Measurements from ENCODE around the gene IKZF2. TPM values are rescaled to one million over a fixed set of nuclear protein-coding genes. Genes with fewer than 3 reads are reported as not detected.

Gene IKZF2
- total and polyA plus RNA-seq, 2 of the 4 experiments (the other 2 are of a cell fraction), result 2.1 to 25.5 TPM

DNA sequence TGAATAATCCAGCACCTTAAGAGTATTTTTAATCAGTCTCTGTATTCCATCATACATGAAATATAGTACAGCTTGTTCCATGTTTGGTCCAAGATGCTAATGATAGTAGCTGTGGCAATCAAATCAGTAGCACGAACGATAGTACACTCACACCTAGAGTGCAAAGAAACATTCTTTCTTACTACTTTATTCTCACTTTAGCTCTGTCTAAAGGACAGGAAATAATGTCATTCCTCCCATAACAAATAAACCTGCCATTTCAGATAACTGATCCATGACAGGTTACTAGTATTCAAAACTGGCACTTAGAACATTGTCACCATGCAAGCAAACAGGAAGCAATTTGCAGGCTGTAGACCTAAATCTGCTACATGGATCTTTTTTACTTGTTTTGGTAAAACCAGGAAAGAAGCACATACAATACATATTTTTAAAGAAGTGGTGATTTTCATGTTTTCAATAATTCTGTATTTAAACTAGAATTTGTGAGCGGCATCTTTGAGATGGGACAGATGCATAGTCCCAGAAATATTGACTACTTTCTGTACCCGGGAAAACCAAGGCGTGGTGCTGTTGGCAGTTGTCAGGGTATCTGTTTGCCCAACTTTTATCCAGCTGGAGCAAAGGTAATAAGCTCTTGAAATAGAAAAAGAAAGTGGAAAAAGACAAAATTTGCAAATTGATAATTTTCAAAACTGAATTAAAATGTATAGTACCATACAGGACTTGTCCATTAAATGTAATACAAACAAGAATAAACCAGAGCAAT, 49.5 kb downstream of the IKZF2 start:
- ATAC-seq (ENCODE audit: low read depth), result no peak

More for the DNA sequence above, 49.5 kb downstream of the IKZF2 start:
- Histone ChIP-seq H4K5ac (ENCODE audit: low read depth, low read length) (no peak overlapping the region), H3K4me3 (ENCODE audit: insufficient read depth, low read depth, low read length) (no peak overlapping the region), H3K9me1 (ENCODE audit: insufficient read depth, low read length) (no peaks in the 10 kb centered on the region), H3K27ac (ENCODE audit: insufficient read depth, low read length) (no peak overlapping the region), H3K18ac (ENCODE audit: low read depth, low read length) (no peak overlapping the region), H3K56ac (ENCODE audit: extremely low read depth, insufficient read depth, low read length) (no peak overlapping the region), H3K4me2 (ENCODE audit: low read depth, low read length) (no peak overlapping the region), H2BK120ac (ENCODE audit: low read depth, low read length) (no peak overlapping the region), H3K4ac (ENCODE audit: low read depth, low read length) (no peak overlapping the region), H2AFZ (replicated peaks; ENCODE audit: low read length, poor library complexity) (no peak overlapping the region), H3K36me3 (ENCODE audit: control insufficient read depth, insufficient read depth, low read length) (no peaks in the 10 kb centered on the region), H3K14ac (replicated peaks; ENCODE audit: low read depth, low read length) (no peak overlapping the region), H3K27me3 (ENCODE audit: control insufficient read depth, insufficient read depth, low read length) (no peaks in the 10 kb centered on the region), H2AK9ac (replicated peaks; ENCODE audit: low read depth, low read length, poor library complexity) (no peak overlapping the region), H2BK20ac (ENCODE audit: low read depth, low read length) (no peak overlapping the region), H3K9ac (ENCODE audit: low read depth, low read length) (no peak overlapping the region), H3K79me1 (ENCODE audit: low read depth in 1 of 2, low read length in 2 of 2) (peaks cover 0 to 5% of the 10 kb centered on the region in 2 experiments; a peak in 1 of 4 replicates), H3K9me3 (ENCODE audit: control insufficient read depth, insufficient read depth, low read length) (no peaks in the 10 kb centered on the region), H4K20me1 (ENCODE audit: insufficient read depth, low read length) (no peaks in the 10 kb centered on the region), H3K23ac (ENCODE audit: low read depth, low read length) (no peak overlapping the region), H4K91ac (ENCODE audit: insufficient read depth, low read depth, low read length) (no peak overlapping the region), H2BK15ac (ENCODE audit: low read depth, low read length) (no peak overlapping the region), H2AK5ac (ENCODE audit: low read depth, low read length) (no peak overlapping the region), H3K4me1 (ENCODE audit: control insufficient read depth, insufficient read depth, low read length) (no peaks in the 10 kb centered on the region), H2BK5ac (ENCODE audit: low read depth, low read length, poor library complexity, severe bottlenecking) (no peak overlapping the region), H4K8ac (ENCODE audit: low read depth in 2 of 2, low read length in 2 of 2) (no peak overlapping the region)
- CTCF ChIA-PET, result no interaction called here
- no peak for DNase-seq
- POLR2A ChIA-PET (ENCODE audit: unreplicated experiment), result no interaction called here
- dilution Hi-C loops (cut with HindIII; ENCODE audit: low sequenced_read_pairs, unreplicated experiment), result no loop called here
- in situ Hi-C loops (cut with MboI; ENCODE audit: low sequenced_read_pairs), result no loop called here
- no TSS peak for BruUV-seq (replicated peaks)
- no peak for TF ChIP-seq SMC3 (IDR thresholded peaks at IDR 0.05; ENCODE audit: low read depth, low read length)
- no peak for TF ChIP-seq MXI1 (IDR thresholded peaks at IDR 0.05; ENCODE audit: borderline replicate concordance, low read depth, low read length)
- no peak for TF ChIP-seq CEBPB (IDR thresholded peaks at IDR 0.05; ENCODE audit: low read depth, low read length)
- TF ChIP-seq RAD21 (IDR thresholded peaks at IDR 0.05; ENCODE audit: low read length), result no peak
- no peak for TF ChIP-seq POLR2A (IDR thresholded peaks at IDR 0.05; ENCODE audit: low read depth, low read length)
- no peak for TF ChIP-seq FOS (IDR thresholded peaks at IDR 0.05; ENCODE audit: low read depth, low read length)
- TF ChIP-seq NFE2L2 (IDR thresholded peaks at IDR 0.05; ENCODE audit: low read depth, low read length), result no peak
- TF ChIP-seq BHLHE40 (IDR thresholded peaks at IDR 0.05; ENCODE audit: low read depth, low read length), result no peak
- no peak for TF ChIP-seq MAFK (IDR thresholded peaks at IDR 0.05; ENCODE audit: low read depth, low read length)
- no peak for TF ChIP-seq MAZ (IDR thresholded peaks at IDR 0.05; ENCODE audit: borderline replicate concordance, low read depth, low read length)
- no peak for TF ChIP-seq RFX5 (IDR thresholded peaks at IDR 0.05; ENCODE audit: low read depth, low read length)
- no peak for TF ChIP-seq CTCF (conservative IDR thresholded peaks at IDR 0.05; ENCODE audit: low read depth, low read length)
- no peak for TF ChIP-seq RCOR1 (IDR thresholded peaks at IDR 0.05; ENCODE audit: insufficient replicate concordance, low read length)
- TF ChIP-seq CHD1 (IDR thresholded peaks at IDR 0.05; ENCODE audit: low read depth, low read length), result no peak
- TF ChIP-seq USF2 (IDR thresholded peaks at IDR 0.05; ENCODE audit: low read depth, low read length), result no peak
- TF ChIP-seq, protein P1, sequence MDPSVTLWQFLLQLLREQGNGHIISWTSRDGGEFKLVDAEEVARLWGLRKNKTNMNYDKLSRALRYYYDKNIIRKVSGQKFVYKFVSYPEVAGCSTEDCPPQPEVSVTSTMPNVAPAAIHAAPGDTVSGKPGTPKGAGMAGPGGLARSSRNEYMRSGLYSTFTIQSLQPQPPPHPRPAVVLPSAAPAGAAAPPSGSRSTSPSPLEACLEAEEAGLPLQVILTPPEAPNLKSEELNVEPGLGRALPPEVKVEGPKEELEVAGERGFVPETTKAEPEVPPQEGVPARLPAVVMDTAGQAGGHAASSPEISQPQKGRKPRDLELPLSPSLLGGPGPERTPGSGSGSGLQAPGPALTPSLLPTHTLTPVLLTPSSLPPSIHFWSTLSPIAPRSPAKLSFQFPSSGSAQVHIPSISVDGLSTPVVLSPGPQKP (IDR thresholded peaks at IDR 0.05; ENCODE audit: borderline replicate concordance, low read depth, low read length), result no peak
- WGBS, 2 experiments (ENCODE audit: extremely low coverage in 2 of 2, insufficient read length in 1 of 2), result no CpG with 5 or more reads among the region's 5 CpGs
- intact Hi-C loops (cut with micrococcal nuclease), result no loop called here

All from IMR-90 (cell line).